GM13976 (cell line): ENCODE data around the gene CEP43.

Experiments
- DNase-seq: peaks from one replicate; pipeline ENCODE4 v3.0.0; 2012; ENCODE audit warnings: low spot score
- in situ Hi-C: fragments of 300-500 bp; cut with MboI; formaldehyde crosslinking; loops from one replicate; pipeline ENCODE4 v1.12.0; 2022; ENCODE audit warnings: low sequenced_read_pairs, mixed read lengths, inconsistent platforms; ENCODE audit not compliant: unreplicated experiment
- TF ChIP-seq, protein P1 (sequence below): IDR thresholded peaks from 2 replicates; pipeline ENCODE4 v1.5.1; 2012; ENCODE audit warnings: borderline replicate concordance, mild to moderate bottlenecking; ENCODE audit not compliant: insufficient read depth; ENCODE audit errors: extremely low read depth, missing control alignments, control extremely low read depth

The CEP43 gene

DNA sequence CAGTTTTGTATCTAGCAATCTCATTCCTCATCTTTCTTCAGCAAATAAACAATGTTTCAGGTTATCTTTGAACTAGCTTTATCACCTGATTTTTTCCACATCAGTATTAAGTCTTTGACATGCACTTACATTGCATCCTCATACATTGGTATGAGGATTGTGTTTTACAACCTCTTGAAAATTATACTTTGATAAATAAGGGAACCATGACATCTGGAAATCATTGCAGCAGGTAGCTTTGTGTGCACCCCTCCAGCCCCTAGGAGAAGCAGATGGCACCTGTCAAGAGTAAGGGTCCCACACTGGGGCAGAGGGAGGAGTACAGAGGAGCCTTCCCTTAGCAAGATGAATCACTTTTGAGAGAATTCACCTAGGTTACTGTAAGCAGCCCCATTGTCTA, 29.1 kb upstream of the CEP43 start:
- TF ChIP-seq, protein P1, sequence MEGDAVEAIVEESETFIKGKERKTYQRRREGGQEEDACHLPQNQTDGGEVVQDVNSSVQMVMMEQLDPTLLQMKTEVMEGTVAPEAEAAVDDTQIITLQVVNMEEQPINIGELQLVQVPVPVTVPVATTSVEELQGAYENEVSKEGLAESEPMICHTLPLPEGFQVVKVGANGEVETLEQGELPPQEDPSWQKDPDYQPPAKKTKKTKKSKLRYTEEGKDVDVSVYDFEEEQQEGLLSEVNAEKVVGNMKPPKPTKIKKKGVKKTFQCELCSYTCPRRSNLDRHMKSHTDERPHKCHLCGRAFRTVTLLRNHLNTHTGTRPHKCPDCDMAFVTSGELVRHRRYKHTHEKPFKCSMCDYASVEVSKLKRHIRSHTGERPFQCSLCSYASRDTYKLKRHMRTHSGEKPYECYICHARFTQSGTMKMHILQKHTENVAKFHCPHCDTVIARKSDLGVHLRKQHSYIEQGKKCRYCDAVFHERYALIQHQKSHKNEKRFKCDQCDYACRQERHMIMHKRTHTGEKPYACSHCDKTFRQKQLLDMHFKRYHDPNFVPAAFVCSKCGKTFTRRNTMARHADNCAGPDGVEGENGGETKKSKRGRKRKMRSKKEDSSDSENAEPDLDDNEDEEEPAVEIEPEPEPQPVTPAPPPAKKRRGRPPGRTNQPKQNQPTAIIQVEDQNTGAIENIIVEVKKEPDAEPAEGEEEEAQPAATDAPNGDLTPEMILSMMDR = no peak
- no peak for DNase-seq
- in situ Hi-C loops = no loop called here

DNA sequence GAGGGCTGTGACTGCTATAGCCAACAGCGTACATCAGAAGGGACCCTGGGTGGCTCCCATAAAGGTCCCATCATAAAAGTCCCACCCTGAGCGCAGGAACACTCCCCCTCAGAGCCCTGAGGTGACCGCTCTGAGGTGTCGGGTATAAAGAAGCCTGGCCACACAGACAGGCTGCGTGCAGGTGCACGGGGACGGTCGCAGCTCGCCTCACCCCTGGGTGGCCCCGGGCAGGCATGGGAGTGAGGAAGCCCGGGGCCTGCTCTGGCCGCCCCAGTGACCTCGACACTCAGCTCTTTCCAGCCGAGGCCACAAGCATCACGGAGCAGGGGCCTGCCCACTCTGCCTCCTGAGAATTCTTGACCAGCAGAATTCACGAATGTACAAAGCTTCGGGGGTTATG, 28.4 kb upstream of the CEP43 start:
- in situ Hi-C loops = no loop called here
- no peak for DNase-seq
- TF ChIP-seq, protein P1 = no peak

DNA sequence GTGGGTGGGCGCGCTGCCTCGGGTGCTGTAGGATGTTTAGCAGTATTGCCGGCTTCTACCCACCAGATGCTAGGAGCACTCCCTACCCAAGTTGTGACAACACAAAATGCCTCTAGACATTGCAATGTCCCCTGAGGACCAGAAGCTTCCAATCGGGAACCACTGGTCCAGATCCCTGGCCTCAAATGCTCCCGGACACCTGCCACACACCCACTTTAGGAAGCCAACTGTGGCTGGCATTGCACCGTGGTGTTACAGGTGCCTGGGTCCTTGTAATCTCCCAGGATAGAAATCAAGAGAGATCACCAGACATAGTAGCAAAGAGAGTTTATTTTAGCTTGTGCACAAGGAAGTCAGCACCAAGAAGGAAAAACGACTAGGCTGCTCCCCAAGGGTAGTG, 27.9 kb upstream of the CEP43 start:
- no peak for DNase-seq
- TF ChIP-seq, protein P1 = no peak
- in situ Hi-C loops = no loop called here

DNA sequence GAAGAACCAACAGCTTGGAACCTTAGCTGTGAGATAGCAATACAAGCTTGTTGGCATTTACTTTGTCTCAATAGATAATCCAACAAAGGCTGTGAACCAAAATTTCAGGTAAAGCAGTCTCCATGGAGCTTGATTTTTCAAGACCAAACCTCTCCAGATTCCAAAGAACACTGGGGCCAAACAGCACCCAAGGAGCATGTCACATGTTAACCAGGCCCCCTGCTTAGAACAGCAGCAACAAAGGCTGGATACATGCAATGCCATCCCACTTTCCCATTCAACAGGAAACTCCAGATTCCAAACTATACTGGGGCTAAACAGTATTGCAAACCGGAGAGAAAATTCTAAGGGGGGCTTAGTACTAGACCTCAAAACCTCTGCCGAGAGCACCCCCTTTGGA, 27.1 kb upstream of the CEP43 start:
- no peak for DNase-seq
- TF ChIP-seq, protein P1 = no peak
- in situ Hi-C loops = no loop called here

DNA sequence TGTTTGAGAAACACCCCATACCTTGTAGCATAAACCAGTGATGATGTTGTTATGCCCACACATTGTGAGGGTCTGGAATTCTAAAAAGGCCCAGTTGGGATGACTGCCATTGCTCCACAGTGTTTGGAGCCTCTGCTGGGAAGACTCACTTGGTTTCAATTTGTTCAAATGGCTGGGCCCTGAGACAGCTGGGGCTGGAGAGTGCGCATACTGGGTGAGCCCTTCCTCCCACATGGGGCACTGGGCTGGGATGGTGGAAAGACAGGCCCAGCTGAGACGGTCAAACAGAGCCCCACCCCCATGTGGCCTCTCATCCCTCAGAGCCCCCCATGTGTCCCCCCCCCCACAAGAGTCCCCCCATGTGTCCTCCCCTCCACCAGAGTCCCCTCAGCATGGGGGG, 22.6 kb upstream of the CEP43 start:
- in situ Hi-C loops = no loop called here
- TF ChIP-seq, protein P1 = no peak
- no peak for DNase-seq

DNA sequence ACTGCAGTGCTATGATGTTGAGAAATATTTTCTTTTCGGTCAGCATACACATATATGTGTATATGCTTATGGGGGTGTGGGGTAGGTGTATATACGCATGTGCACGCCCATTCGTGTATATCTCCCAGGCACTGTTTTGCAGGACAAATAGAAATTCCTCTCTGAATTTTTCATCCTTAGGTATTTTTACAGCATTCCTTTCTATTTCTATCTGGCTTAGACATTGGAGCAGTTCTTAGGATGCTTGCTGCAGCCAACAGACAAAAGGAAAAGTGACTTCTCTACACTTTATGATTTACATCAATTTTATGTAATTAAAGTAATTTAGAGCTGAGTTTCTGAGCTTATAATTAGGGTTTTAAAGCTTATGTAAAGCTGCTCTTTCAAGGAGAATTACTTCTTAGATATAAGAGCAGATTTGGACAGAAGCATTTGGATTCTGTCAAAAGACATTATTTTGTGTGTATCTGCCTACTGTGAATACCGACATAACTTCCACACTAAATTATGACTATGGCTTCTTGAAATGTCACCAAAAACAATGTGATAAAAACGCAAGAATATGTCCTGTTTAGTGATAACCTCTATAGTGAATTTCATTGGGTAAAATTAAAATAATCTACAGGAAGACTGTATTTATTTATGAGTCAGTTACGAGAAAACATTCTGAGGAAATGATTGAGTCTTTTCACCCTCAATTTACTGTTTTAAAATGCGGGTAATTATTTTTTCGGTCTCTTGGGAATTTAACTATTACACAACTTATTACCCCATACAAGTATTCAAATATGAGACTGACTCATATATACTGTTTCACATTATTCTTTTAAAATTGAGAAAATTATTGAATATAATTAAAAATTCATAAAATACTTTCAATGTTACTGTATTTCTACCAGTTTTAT, 21.3 kb upstream of the CEP43 start:
- TF ChIP-seq, protein P1 = no peak
- in situ Hi-C loops = no loop called here
- no peak for DNase-seq
